Measurements from ENCODE around the gene FLNA.

DNA sequence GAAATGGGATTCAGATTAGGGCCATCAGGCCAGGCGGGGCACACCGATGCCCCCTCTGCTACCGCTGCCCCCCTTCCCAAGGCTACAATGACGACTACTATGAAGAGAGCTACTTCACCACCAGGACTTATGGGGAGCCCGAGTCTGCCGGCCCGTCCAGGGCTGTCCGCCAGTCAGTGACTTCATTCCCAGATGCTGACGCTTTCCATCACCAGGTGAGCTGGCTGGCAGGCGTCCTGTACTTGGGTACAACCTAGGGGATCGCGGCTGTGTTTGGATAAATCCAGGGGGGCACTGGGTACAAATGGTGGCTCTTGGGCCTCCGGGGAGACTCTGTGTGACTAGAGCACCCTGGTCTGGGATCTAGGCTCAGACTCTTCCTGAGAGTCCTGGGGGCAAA is 5.7 kb upstream of the FLNA start:
- TF ChIP-seq, protein P1, sequence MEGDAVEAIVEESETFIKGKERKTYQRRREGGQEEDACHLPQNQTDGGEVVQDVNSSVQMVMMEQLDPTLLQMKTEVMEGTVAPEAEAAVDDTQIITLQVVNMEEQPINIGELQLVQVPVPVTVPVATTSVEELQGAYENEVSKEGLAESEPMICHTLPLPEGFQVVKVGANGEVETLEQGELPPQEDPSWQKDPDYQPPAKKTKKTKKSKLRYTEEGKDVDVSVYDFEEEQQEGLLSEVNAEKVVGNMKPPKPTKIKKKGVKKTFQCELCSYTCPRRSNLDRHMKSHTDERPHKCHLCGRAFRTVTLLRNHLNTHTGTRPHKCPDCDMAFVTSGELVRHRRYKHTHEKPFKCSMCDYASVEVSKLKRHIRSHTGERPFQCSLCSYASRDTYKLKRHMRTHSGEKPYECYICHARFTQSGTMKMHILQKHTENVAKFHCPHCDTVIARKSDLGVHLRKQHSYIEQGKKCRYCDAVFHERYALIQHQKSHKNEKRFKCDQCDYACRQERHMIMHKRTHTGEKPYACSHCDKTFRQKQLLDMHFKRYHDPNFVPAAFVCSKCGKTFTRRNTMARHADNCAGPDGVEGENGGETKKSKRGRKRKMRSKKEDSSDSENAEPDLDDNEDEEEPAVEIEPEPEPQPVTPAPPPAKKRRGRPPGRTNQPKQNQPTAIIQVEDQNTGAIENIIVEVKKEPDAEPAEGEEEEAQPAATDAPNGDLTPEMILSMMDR (IDR thresholded peaks at IDR 0.05) = no peak
- TF ChIP-seq POLR2A (IDR thresholded peaks at IDR 0.05; ENCODE audit: low read length) (no peak), RAD21 (conservative IDR thresholded peaks at IDR 0.05 in 1 of 2, IDR thresholded peaks at IDR 0.05 in 1 of 2) (no peak), CEBPB (IDR thresholded peaks at IDR 0.05) (no peak), JUN (IDR thresholded peaks at IDR 0.05) (no peak)
- TF ChIP-seq, protein P2, sequence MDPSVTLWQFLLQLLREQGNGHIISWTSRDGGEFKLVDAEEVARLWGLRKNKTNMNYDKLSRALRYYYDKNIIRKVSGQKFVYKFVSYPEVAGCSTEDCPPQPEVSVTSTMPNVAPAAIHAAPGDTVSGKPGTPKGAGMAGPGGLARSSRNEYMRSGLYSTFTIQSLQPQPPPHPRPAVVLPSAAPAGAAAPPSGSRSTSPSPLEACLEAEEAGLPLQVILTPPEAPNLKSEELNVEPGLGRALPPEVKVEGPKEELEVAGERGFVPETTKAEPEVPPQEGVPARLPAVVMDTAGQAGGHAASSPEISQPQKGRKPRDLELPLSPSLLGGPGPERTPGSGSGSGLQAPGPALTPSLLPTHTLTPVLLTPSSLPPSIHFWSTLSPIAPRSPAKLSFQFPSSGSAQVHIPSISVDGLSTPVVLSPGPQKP (IDR thresholded peaks at IDR 0.05; ENCODE audit: low read depth, low read length) = no peak

Measured in A549 (cell line).